Lung (tissue), 12 donors: Measurements from ENCODE around the gene CADM2. TPM values are rescaled to one million over a fixed set of nuclear protein-coding genes. Genes with fewer than 3 reads are reported as not detected.
A peak's percentile ranks its signal among the peaks of the same experiment; 100 is the strongest.

Experiments
- ATAC-seq: fragments of 200-7000 bp; cut with Tn5 transposase; one replicate; pipeline ENCODE4 v1.9.1; 2020; ENCODE audit warnings: moderate number of reproducible peaks; ENCODE audit not compliant: insufficient read depth, low FRiP score
- DNase-seq, 3 donors: peaks; one replicate each; pipeline ENCODE4 v3.0.0-alpha.2; 2013 to 2017
- H3K27ac ChIP-seq, 2 donors: one replicate each; pipeline ENCODE4 v1.5.1; 2013; ENCODE audit warnings: mild to moderate bottlenecking in 2 of 2, moderate library complexity in 2 of 2, control low read depth in 1 of 2, inconsistent platforms in 1 of 2, low read depth in 1 of 2, low read length in 1 of 2
- H3K27me3 ChIP-seq, 3 donors: one replicate each; pipeline ENCODE4 v1.5.1; 2013; ENCODE audit warnings: low read length in 2 of 3; ENCODE audit not compliant: control insufficient read depth in 3 of 3, insufficient read depth in 3 of 3
- H3K36me3 ChIP-seq, 4 donors: one replicate each; pipeline ENCODE4 v1.5.1; 2013; ENCODE audit warnings: low read length in 4 of 4, mild to moderate bottlenecking in 1 of 4, moderate library complexity in 1 of 4; ENCODE audit not compliant: control insufficient read depth in 4 of 4, insufficient read depth in 4 of 4
- H3K4me1 ChIP-seq, 5 donors: one replicate each; pipeline ENCODE4 v1.5.1; 2013; ENCODE audit warnings: low read length in 5 of 5, mild to moderate bottlenecking in 2 of 5, moderate library complexity in 1 of 5; ENCODE audit not compliant: control insufficient read depth in 5 of 5, insufficient read depth in 5 of 5
- H3K4me3 ChIP-seq: one replicate; pipeline ENCODE4 v1.5.1; 2013; ENCODE audit warnings: mild to moderate bottlenecking, control low read depth, moderate library complexity
- H3K9ac ChIP-seq, 2 donors: one replicate each; pipeline ENCODE4 v1.5.1; 2013; ENCODE audit warnings: low read length in 2 of 2, control low read depth in 1 of 2; ENCODE audit not compliant: insufficient read depth in 1 of 2
- H3K9me3 ChIP-seq, 4 donors: one replicate each; pipeline ENCODE4 v1.5.1; 2013; ENCODE audit warnings: low read length in 3 of 4, mild to moderate bottlenecking in 1 of 4, moderate library complexity in 1 of 4; ENCODE audit not compliant: control insufficient read depth in 4 of 4, insufficient read depth in 3 of 4
- CTCF ChIP-seq: IDR thresholded peaks from 2 replicates; pipeline ENCODE4 v1.5.1; 2012; ENCODE audit warnings: mild to moderate bottlenecking; ENCODE audit errors: control extremely low read depth, extremely low read depth
- WGBS, 2 donors: extraction: QIAGEN DNeasy Blood & Tissue Kit; methylation state at CpG; one replicate each; pipeline ENCODE4 v1.1.7; 2013; 5-methylcytosine and 5-hydroxymethylcytosine counted together
- polyA plus RNA-seq, 2 donors: library from polyadenylated mRNA; stranded (reverse); fragments of 200-250 nt; gene quantifications; one replicate each; pipeline ENCODE4 v1.2.1, GENCODE V29; 2013
- total RNA-seq, 2 donors: library from RNA; depleted of rRNA in 1 of 2; stranded (reverse); fragments of >200 nt in 1 of 2; gene quantifications; one replicate each; pipeline ENCODE4 v1.2.1, GENCODE V29; 2014 to 2021
- donor health status: control.
- donor health status: control.
- donor health status: Bipolar disorder and iron deficiency.
- donor health status: healthy.
- donor health status: DM: yes; HTN: yes; CAD: no.

Gene CADM2
- total and polyA plus RNA-seq, 4 donors: 0.14 to 3.3 (median 0.32) TPM

- 64 to 71% methylated on average over 1 of the region's 1 CpG for WGBS, 2 donors
- Histone ChIP-seq H3K9me3 (no peaks in the 10 kb centered on the region), H3K36me3 (no peaks in the 10 kb centered on the region), H3K27ac (no peak overlapping the region), H3K4me3 (no peak overlapping the region), H3K9ac (no peak overlapping the region), H3K27me3 (no peaks in the 10 kb centered on the region), H3K4me1 (peaks cover 0 to 24% (median 0%) of the 10 kb centered on the region in 5 donors)
- no peak for TF ChIP-seq CTCF
- ATAC-seq (no peak), DNase-seq (no peak)
Observed at GRCh38 chr3:84977021-84977420, 18.2 kb downstream of the CADM2 start.

- WGBS, 2 donors: 50 to 57% methylated on average over 2 of the region's 2 CpGs
- Histone ChIP-seq H3K4me3 (no peak overlapping the region), H3K9ac (no peak overlapping the region)
Observed at GRCh38 chr3:84978843-84979242, 20.1 kb downstream of the CADM2 start.

GRCh38 chr3:84980011-84980410 is 21.2 kb downstream of the CADM2 start:
- 49 to 52% methylated on average over 3 of the region's 3 CpGs for WGBS, 2 donors
- Histone ChIP-seq H3K4me1 (peaks cover 0 to 24% (median 0%) of the 10 kb centered on the region in 5 donors), H3K4me3 (no peak overlapping the region), H3K9me3 (no peaks in the 10 kb centered on the region), H3K36me3 (no peaks in the 10 kb centered on the region), H3K27me3 (no peaks in the 10 kb centered on the region), H3K9ac (no peak overlapping the region), H3K27ac (no peak overlapping the region)
- DNase-seq (peak; percentile 58 to 80 (median 72)), ATAC-seq (no peak)
- TF ChIP-seq CTCF: no peak

More at GRCh38 chr3:84978843-84979242, 20.1 kb downstream of the CADM2 start:
- no peaks in the 10 kb centered on the region for H3K36me3 ChIP-seq
- H3K4me1 ChIP-seq: peaks cover 0 to 24% (median 0%) of the 10 kb centered on the region in 5 donors
- H3K9me3 ChIP-seq: no peaks in the 10 kb centered on the region
- ATAC-seq: no peak
- H3K27ac ChIP-seq: no peak overlapping the region
- H3K27me3 ChIP-seq: no peaks in the 10 kb centered on the region
- no peak for TF ChIP-seq CTCF
- peak in 2 of 3 donors; percentile 75 to 77 for DNase-seq

GRCh38 chr3:84980456-84980855 is 21.7 kb downstream of the CADM2 start:
- Histone ChIP-seq H3K27ac (no peak overlapping the region), H3K4me1 (peaks cover 0 to 24% (median 0%) of the 10 kb centered on the region in 5 donors), H3K27me3 (no peaks in the 10 kb centered on the region), H3K9me3 (no peaks in the 10 kb centered on the region), H3K4me3 (no peak overlapping the region), H3K9ac (no peak overlapping the region), H3K36me3 (no peaks in the 10 kb centered on the region)
- no peak for ATAC-seq
- TF ChIP-seq CTCF: no peak
- no peak for DNase-seq
- 56 to 87% methylated on average over 2 of the region's 2 CpGs for WGBS, 2 donors
